Liver (tissue), 9 donors: ENCODE results near the gene AFDN. TPM values are rescaled to one million over a fixed set of nuclear protein-coding genes. Genes with fewer than 3 reads are reported as not detected.

Experiments used
- DNase-seq: peaks from one replicate; pipeline ENCODE4 v3.0.0-alpha.2; 2017; ENCODE audit warnings: low spot score
- H3K27ac ChIP-seq, 2 donors: one replicate each; pipeline ENCODE4 v1.7.0; 2013; ENCODE audit warnings: inconsistent platforms in 2 of 2, low read length in 2 of 2, control low read depth in 1 of 2, low read depth in 1 of 2, mild to moderate bottlenecking in 1 of 2
- H3K27me3 ChIP-seq, 4 donors: one replicate each; pipeline versions ENCODE4 v1.6.1 to v1.7.0; 2013; ENCODE audit warnings: low read length in 3 of 4, inconsistent platforms in 1 of 4, mild to moderate bottlenecking in 1 of 4, moderate library complexity in 1 of 4; ENCODE audit not compliant: control insufficient read depth in 4 of 4, insufficient read depth in 4 of 4
- H3K36me3 ChIP-seq, 4 donors: one replicate each; pipeline versions ENCODE4 v1.6.1 to v1.7.0; 2013; ENCODE audit warnings: low read length in 3 of 4, mild to moderate bottlenecking in 3 of 4, low read depth in 1 of 4, moderate library complexity in 1 of 4; ENCODE audit not compliant: control insufficient read depth in 4 of 4, insufficient read depth in 3 of 4
- H3K4me1 ChIP-seq, 4 donors: one replicate each; pipeline versions ENCODE4 v1.6.1 to v1.7.0; 2013; ENCODE audit warnings: low read length in 3 of 4, mild to moderate bottlenecking in 3 of 4, moderate library complexity in 1 of 4; ENCODE audit not compliant: control insufficient read depth in 4 of 4, insufficient read depth in 4 of 4
- H3K4me3 ChIP-seq, 3 donors: one replicate each; pipeline versions ENCODE4 v1.6.1 to v1.7.0; 2013; ENCODE audit warnings: low read length in 3 of 3, control low read depth in 1 of 3, low read depth in 1 of 3, mild to moderate bottlenecking in 1 of 3
- H3K9ac ChIP-seq, 2 donors: one replicate each; pipeline ENCODE4 v1.7.0; 2013; ENCODE audit warnings: low read length in 2 of 2, mild to moderate bottlenecking in 2 of 2, moderate library complexity in 2 of 2, control low read depth in 1 of 2, low read depth in 1 of 2
- H3K9me3 ChIP-seq, 4 donors: one replicate each; pipeline versions ENCODE4 v1.6.1 to v1.7.0; 2013; ENCODE audit warnings: low read length in 3 of 4; ENCODE audit not compliant: control insufficient read depth in 4 of 4
- ATF3 ChIP-seq: IDR thresholded peaks from 2 replicates; pipeline ENCODE4 v1.6.1; 2016; ENCODE audit warnings: antibody characterized with exemption
- CTCF ChIP-seq: fragments of 150-350 bp; IDR thresholded peaks from 2 replicates; pipeline ENCODE4 v1.5.1; 2017; ENCODE audit warnings: improper control_type of control experiment, low read depth, low read length; ENCODE audit not compliant: missing input control
- EGR1 ChIP-seq, 2 donors: IDR thresholded peaks; 2 replicates each; pipeline ENCODE4 v1.6.1; 2016 to 2018; ENCODE audit warnings: antibody characterized with exemption in 2 of 2, low read depth in 2 of 2
- FOXA1 ChIP-seq: IDR thresholded peaks from 2 replicates; pipeline ENCODE4 v1.6.1; 2016; ENCODE audit warnings: antibody characterized with exemption
- GABPA ChIP-seq, 2 donors: IDR thresholded peaks in 1 of 2; conservative IDR thresholded peaks in 1 of 2; 2 replicates each; pipeline ENCODE4 v1.6.1; 2016; ENCODE audit warnings: antibody characterized with exemption in 2 of 2, mild to moderate bottlenecking in 1 of 2, moderate library complexity in 1 of 2
- HNF4A ChIP-seq, 2 donors: conservative IDR thresholded peaks; 2 replicates each; pipeline ENCODE4 v1.6.1; 2016; ENCODE audit warnings: antibody characterized with exemption in 2 of 2, mild to moderate bottlenecking in 2 of 2
- HNF4G ChIP-seq: IDR thresholded peaks from 2 replicates; pipeline ENCODE4 v1.6.1; 2016; ENCODE audit warnings: antibody characterized with exemption
- MAX ChIP-seq: IDR thresholded peaks from 2 replicates; pipeline ENCODE4 v1.6.1; 2016; ENCODE audit warnings: antibody characterized with exemption
- NR2F2 ChIP-seq: IDR thresholded peaks from 2 replicates; pipeline ENCODE4 v1.6.1; 2016; ENCODE audit warnings: antibody characterized with exemption
- RAD21 ChIP-seq, 2 donors: IDR thresholded peaks; 2 replicates each; pipeline ENCODE4 v1.6.1; 2016; ENCODE audit warnings: antibody characterized with exemption in 2 of 2, mild to moderate bottlenecking in 2 of 2
- REST ChIP-seq: IDR thresholded peaks from 2 replicates; pipeline ENCODE4 v1.6.1; 2016; ENCODE audit warnings: antibody characterized with exemption, mild to moderate bottlenecking
- RXRA ChIP-seq, 2 donors: IDR thresholded peaks; 2 replicates each; pipeline ENCODE4 v1.6.1; 2017 to 2018; ENCODE audit warnings: antibody characterized with exemption in 2 of 2, mild to moderate bottlenecking in 1 of 2
- SP1 ChIP-seq: IDR thresholded peaks from 2 replicates; pipeline ENCODE4 v1.6.1; 2018; ENCODE audit warnings: antibody characterized with exemption, mild to moderate bottlenecking
- WGBS: extraction: QIAGEN DNeasy Blood & Tissue Kit; methylation state at CpG from one replicate; pipeline ENCODE4 v1.1.7; 2013; 5-methylcytosine and 5-hydroxymethylcytosine counted together
- polyA plus RNA-seq, 2 donors: library from polyadenylated mRNA; stranded (reverse) in 1 of 2; unstranded in 1 of 2; fragments of 200-250 nt in 1 of 2; fragments of >200 nt in 1 of 2; fragmentation: Nextera tagmentation in 1 of 2; extraction: Ambion mirVana in 1 of 2; gene quantifications; one replicate each; pipeline versions ENCODE4 v1.2.1 to v1.2.3, GENCODE V29; 2013 to 2015
- total RNA-seq, 2 donors: library from RNA; depleted of rRNA; stranded (reverse); fragments of >200 nt; gene quantifications; one replicate each; pipeline ENCODE4 v1.2.3, GENCODE V29; 2014
- donor health status: healthy.
- donor health status: healthy.
- donor health status: healthy.
- donor health status: healthy.
- donor health status: healthy.

Gene AFDN
- total and polyA plus RNA-seq, 4 donors = 21.3 to 145 (median 29.3) TPM

- H3K4me1 ChIP-seq = peaks cover 5 to 25% (median 11%) of the 10 kb centered on the region in 4 donors
- no peaks in the 10 kb centered on the region for H3K9me3 ChIP-seq
- H3K9ac ChIP-seq = no peak overlapping the region
- 95% methylated on average over 1 of the region's 1 CpG for WGBS
- TF ChIP-seq EGR1 (IDR thresholded peaks at IDR 0.05; ENCODE audit: low read depth in 2 of 2) (no peak), ATF3 (no peak), NR2F2 (no peak), HNF4A (conservative IDR thresholded peaks at IDR 0.05) (no peak), MAX (no peak), FOXA1 (no peak), GABPA (IDR thresholded peaks at IDR 0.05 in 1 of 2, conservative IDR thresholded peaks at IDR 0.05 in 1 of 2) (no peak), HNF4G (no peak)
- no peak for DNase-seq
- H3K4me3 ChIP-seq = no peak overlapping the region
- no peaks in the 10 kb centered on the region for H3K27me3 ChIP-seq
- no peak overlapping the region for H3K27ac ChIP-seq
- H3K36me3 ChIP-seq = no peaks in the 10 kb centered on the region
Observed at GRCh38 chr6:167843023-167843422, 16.3 kb downstream of the AFDN start.

- Histone ChIP-seq H3K36me3 (no peaks in the 10 kb centered on the region), H3K9ac (no peak overlapping the region), H3K4me1 (peaks cover 5 to 28% (median 8%) of the 10 kb centered on the region in 4 donors), H3K27me3 (no peaks in the 10 kb centered on the region), H3K9me3 (no peaks in the 10 kb centered on the region), H3K27ac (no peak overlapping the region), H3K4me3 (no peak overlapping the region)
- no peak for TF ChIP-seq SP1
- TF ChIP-seq REST = no peak
- TF ChIP-seq CTCF = no peak
- TF ChIP-seq HNF4G = no peak
- TF ChIP-seq RAD21 (IDR thresholded peaks at IDR 0.05) = no peak
- TF ChIP-seq RXRA (IDR thresholded peaks at IDR 0.05) = no peak
- no peak for TF ChIP-seq ATF3
- 91% methylated on average over 4 of the region's 4 CpGs for WGBS
- DNase-seq = no peak
Observed at GRCh38 chr6:167845856-167846255, 19.1 kb downstream of the AFDN start.
